ENCODE data around the gene KCNJ6.

DNA sequence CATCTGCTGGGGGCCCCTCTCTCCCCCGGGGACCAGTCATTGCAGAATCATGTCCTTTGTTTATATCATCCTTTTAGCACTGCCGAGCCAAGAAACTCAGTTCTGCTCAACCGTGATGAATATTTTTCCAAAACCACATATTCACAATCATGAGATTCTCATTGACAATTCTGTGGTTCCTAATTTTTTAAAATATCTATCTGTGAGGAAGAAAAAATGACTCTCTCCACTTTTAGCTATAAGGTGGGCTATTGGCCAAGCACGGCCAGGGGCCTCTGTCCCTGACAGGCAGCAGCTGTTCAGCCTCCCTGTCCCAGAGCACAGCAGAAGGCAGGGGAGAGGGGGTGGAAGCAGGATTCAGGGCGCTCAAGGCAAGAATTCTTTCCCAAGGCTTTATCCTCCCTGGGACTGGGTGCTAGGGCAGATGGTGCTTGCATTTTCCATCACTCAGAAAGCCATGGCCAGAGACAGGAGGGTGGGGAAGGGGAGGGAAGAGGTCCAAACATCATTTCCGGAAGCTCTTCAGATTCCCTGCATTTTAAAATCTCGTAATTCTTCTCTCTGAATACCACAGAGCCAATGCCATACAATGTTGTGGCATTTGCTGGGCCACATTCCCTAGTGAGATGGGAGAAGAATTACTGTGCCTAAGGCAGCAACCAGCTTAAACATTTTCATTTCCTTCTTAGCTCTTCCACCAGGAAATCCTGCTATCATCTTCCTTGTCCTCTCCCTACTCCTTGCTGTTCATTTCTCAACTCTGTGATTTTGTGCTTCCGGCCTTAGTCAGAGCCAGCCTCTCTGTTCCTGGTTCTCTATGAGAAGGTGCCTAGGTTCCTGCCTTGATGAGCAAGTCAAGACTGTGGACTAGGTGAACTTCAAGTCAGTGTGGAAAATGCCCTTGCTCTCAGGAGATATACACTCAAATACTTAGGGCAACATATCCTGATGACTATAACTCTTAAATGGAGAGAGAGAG is 60.3 kb downstream of the KCNJ6 start:
- no peak for TF ChIP-seq EZH2phosphoT487 (conservative IDR thresholded peaks at IDR 0.05; ENCODE audit: low read length)
- TF ChIP-seq, protein P1, sequence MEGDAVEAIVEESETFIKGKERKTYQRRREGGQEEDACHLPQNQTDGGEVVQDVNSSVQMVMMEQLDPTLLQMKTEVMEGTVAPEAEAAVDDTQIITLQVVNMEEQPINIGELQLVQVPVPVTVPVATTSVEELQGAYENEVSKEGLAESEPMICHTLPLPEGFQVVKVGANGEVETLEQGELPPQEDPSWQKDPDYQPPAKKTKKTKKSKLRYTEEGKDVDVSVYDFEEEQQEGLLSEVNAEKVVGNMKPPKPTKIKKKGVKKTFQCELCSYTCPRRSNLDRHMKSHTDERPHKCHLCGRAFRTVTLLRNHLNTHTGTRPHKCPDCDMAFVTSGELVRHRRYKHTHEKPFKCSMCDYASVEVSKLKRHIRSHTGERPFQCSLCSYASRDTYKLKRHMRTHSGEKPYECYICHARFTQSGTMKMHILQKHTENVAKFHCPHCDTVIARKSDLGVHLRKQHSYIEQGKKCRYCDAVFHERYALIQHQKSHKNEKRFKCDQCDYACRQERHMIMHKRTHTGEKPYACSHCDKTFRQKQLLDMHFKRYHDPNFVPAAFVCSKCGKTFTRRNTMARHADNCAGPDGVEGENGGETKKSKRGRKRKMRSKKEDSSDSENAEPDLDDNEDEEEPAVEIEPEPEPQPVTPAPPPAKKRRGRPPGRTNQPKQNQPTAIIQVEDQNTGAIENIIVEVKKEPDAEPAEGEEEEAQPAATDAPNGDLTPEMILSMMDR (IDR thresholded peaks at IDR 0.05; ENCODE audit: insufficient read depth, low read length, poor library complexity, severe bottlenecking) = no peak

All from SU-DHL-6 (cell line).